Lower leg skin (tissue), 3 donors: ENCODE measurements around the gene WDPCP.

Source experiments
- CTCF ChIP-seq, 3 donors: fragments of 450-650 bp; IDR thresholded peaks; one replicate each; pipeline ENCODE4 v1.5.1; 2016; ENCODE audit warnings: antibody characterized with exemption in 3 of 3, mild to moderate bottlenecking in 3 of 3, moderate library complexity in 2 of 3
- POLR2A ChIP-seq, 2 donors: fragments of 450-650 bp; IDR thresholded peaks; one replicate each; pipeline ENCODE4 v1.6.1; 2016 to 2017; ENCODE audit warnings: antibody characterized with exemption in 2 of 2, mild to moderate bottlenecking in 1 of 2, moderate library complexity in 1 of 2

- TF ChIP-seq CTCF (IDR thresholded peaks at IDR 0.05) (no peak), POLR2A (IDR thresholded peaks at IDR 0.05) (no peak)
Measured at GRCh38 chr2:63101954-63102353, 486.3 kb downstream of the WDPCP start.
